Middle frontal gyrus (tissue), 1 donor: ENCODE data around the gene NARF.
"Not testable (repeated sequence)": the region's sequence is repeated elsewhere in the genome, so short reads cannot be mapped to it uniquely, and the experiment has no call there.

Source experiments
- DNase-seq: peaks from one replicate; pipeline ENCODE4 v3.0.0-alpha.2; 2015; ENCODE audit warnings: low spot score; ENCODE audit errors: extremely low spot score

The NARF gene

DNA sequence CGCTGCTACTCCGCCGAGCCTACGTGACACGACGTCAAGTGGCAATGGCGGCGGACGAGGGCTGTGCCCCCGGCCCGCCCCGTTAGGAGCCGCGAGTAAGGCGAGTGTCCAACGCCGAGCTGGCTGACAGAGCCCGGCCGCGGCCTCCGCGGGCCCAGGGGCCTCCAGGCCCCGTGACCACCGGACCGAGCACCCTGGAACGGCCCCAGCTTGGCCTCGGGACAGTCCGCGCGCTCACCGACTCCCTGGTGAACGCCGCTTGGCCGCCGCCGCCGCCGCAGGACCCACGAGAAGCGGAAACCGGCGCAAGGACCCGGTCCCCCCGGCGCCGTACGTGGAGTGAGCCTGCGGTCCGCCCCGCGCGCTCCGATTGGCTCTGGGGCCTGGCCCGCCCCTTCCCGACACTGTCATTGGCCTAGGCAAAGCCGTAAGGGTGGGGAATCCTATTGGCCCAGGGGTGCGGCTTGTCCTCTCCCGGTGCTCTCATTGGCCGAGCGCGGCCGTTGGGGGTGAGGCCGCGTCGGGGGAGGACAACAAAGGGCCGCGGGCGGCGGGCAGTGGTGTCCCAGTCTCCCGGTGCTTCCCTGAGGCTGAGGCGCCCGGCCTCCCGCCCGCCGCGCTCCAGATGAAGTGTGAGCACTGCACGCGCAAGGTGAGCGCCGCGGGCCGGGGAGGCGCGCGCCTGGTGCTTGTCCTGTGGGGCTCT, at the start of gene NARF:
TSS of gene NARF (plus strand) at position 563 of the 706 bp plus-strand sequence. CDS start at position 626, 63 bp downstream.
- peak; percentile 99 for DNase-seq

- no peak for DNase-seq
These were observed 49.6 kb upstream of the NARF start for GRCh38 chr17:82408938-82409318.

DNA sequence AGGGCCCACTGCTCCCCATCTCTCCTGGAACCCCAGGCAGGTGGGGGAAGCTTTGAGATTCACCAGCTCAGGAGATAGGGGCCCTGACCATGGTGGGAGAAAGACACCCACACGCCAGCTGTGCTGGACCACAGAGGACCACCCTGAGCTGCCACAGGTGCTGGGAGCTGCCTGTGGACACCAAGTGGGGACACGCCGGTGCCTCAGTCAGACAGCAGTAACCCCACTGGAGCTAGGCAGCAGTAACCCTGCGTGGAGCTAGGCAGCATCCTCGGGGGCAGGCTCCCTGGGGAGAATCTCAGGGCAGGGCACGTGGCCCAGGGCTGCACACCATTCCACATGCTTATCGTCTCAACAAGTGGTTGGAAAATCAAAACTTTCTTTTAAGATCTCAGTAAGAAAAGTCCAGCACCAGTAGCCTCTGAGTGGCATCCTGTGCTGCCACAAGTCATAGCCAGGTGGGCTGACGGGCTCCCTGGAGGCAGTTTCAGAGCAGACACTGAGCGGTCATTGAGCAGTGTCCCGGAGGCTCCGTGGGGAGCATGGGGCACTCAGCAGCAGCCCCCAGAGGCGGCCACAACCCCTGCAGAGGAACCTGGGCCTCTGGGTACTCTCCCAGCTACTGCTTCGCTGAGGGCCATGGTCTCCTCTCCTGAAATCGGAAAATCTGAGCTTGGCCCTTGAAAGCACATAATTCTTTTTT, 48.4 kb upstream of the NARF start:
- DNase-seq, result no peak

DNA sequence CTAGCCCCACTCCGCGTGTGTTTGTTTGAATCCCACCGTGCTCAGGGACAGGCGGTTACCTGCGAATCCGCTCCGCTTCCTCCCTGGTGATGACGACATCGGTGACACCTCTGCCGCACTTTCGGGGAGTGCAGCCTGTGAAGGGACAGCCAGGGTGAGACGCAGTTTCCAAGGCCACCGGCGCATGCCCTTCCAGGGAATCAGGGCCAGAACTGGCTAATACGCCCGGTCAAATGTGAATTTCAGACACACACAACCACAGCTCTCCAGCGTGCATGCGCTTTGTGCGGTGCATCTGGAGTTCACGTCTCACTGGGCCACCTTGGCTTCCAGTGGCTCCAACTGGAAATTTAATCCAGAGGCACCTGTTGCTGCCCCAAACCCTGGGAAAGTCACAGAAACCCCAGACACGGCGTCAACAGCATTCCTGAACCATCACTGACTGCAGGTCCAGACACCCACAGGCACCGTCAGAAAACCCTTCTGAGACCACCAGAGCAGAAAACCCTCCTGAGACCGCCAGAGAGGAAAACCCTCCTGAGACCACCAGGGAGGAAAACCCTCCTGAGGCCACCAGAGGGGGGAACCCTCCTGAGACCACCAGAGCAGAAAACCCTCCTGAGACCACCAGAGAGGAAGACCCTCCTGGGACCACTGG, 47.0 kb upstream of the NARF start:
- no peak for DNase-seq

DNA sequence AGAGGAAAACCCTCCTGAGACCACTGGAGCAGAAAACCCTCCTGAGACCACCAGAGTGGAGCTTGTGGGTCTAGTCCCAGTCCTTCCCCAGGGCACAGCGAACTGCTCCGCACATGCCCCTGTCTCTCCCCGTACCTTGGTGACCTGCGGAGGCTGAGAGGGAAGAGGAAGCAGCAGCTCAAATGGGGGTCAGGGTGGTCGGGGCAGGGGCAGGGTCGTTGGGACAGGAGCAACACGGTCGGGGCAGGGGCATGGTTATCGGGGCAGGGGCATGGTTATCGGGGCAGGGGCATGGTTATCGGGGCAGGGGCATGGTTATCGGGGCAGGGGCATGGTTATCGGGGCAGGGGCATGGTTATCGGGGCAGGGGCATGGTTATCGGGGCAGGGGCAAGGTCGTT, 46.5 kb upstream of the NARF start:
- not testable (repeated sequence) for DNase-seq

DNA sequence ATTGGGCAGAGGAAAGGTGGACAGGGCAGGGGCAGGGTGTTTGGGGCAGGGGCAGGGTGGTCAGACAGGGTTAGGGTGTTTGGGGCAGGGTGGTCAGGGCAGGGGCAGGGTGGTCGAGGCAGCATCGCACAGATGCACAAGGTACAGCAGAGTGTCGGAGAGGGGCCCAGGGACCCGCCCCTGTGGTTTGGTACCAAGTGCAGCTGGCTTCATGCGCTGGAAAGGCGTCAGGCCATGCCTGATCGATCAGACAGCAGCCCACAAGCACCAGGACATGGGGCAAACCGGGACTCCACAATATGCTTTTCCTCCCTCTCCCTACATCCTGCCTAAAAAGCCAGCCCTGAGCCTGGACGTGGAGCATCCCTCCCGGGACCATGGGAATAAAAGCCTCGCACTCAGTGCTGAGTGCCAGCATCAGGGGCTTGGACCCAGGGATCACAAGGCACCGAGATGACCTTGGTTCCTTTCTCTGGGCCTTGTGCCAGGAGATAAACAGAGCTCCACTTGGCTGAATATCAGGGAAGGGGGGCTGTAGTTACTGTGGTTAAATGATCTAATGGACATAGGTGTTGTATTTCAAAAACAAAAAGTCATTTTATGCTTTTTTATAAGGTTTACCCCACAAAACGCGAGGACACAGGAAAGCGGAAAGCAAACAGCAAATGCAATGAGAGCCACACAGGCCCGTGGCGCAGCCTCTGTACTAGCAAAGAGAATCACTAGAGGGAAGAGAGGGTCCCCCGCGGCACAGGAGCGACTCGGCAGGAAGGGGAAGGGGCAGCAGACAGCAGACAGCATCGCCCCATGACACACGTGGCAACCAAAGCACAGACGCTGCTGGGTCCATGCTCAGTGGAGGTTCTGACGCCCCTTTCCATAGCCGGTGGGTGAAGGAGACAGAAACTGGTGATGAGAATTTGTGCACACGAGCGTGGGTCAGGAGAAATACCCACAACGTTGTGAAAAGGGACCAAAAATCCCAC, 45.7 kb upstream of the NARF start:
- no peak for DNase-seq

DNA sequence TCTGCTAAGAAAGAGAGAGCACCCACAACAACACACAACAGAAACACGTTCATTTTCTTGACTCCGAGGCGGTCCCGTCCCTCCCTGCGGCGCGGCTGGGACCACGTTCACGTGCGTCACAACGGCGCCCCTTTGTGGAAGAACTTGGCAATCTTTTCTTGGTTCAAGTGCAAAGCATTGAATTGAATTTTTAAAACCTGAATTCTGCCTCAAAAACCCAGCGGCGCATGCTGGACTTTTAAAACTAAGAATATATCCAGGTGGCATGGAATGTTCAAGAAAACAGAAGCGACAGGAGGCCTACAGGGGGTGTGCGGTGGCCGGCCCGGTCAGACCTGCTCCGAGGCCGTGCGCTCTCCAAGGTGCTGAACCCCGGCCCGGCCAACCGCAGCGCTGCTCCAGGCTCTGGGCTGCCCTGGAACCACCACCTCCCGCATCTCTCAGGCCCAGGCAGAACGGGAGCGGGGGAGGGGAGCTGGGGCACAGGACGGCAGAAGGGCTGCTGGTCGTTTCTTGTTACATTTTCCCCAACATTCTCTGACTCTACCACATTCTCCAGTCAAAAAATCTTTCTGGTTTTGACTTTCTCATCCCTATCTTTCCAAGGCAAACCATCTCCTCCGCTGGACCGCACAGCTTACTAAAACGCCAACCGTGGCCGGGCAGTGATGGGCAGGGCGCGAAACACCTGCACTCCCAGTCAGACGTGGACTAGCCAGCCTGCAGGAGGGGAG, 43.8 kb upstream of the NARF start:
- DNase-seq, result peak; percentile 50

DNA sequence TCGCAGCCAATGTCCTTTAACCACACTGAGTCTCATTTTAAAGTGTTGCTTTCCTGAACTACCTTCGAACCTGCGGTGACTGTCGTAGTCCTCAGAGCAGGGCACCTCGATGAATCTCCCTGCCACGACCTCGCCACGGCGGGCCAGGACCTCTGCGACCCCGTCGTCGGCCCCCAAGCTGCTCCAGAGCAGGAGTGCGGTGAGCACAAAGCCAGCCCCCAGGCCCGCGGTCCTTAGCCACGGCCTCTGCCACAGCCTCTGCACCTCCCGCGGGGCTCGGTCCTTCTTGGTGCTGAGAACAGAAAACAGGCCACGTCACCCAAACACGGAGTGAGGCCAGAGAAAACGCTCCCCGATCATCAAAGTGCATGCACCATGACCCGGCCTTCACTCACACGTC, 43.2 kb upstream of the NARF start:
- no peak for DNase-seq

DNA sequence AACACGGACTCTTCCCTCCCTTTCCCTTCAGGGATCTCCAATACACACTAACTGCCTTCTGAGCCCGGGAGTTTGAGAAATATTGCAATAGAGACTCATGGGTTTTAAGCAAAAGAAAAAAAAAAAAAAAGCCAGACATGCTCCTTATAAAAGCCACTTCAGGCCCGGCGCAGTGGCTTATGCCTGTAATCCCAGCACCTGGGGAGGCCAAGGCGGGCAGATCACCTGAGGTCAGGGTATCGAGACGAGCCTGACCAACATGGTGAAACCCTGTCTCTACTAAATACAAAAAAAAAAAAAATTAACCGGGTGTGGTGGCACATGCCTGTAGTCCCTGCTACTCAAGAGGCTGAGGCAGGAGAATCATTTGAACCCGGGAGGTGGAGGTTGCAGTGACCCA, 42.8 kb upstream of the NARF start:
- DNase-seq, result no peak

GRCh38 chr17:82416264-82416663, 42.3 kb upstream of the NARF start:
- no peak for DNase-seq

DNA sequence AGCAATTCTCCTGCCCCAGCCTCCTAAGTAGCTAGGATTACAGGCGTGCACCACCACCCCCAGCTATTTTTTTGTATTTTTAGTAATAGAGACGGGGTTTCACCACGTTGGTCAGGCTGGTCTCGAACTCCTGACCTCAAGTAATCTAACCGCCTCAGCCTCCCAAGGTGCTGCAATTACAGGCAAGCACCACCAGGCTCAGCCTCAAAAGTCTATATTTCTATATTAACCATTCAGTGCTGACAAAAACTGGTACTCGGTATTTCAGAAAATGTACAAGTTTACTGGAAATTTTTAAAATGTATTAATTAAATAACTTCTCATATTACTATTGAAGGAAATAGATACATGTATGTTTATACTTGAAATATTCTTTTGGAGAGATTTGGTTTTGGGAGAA, 41.8 kb upstream of the NARF start:
- DNase-seq, result no peak

DNA sequence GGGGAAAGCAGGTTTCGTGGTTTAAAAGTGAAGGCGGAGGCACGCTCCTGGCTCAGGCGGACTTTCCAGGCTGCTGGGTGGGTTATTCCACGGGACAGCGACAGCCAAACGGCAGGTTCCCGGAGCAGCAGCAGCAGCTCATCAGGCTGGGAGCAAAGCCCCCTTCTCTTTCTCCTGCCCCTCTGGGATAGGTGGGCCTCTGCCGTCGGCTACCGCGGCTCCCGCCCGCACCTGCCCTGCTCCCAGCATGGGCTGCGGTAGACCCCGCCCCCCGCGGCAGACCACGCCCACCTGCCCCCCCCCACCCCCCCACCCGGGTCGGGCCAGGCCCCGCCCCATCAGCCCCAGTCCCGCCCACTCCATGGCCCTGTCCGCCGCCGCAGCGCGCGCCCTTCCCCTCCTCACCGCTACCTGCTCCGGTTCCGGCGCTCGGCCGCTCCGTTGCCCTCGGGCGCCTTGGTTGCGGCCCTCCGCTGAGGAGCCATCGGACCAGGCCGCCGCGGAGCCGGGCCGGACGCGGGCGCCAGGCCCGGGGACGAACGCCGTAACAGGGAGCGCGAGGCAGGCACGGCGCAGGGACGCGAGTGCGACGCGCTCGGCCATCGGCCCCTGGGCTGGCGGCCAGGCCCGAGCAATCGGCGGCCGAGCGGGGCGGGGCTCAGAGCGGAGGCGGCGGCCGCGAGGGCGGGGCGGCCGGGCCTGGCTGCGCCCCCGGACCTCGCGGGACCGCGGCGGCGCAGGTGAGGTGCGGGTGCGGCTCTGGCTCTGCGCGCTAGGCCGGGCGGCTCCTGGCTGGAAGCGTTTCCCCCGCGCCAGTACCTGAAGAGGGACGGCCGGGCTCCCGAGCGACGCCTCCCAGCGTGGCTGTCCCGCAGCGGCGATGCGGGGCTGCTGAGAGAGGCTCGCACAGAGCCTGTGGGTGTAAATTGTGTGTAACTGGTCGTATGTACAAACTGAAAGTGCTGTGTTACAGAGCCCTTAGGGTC, 40.2 kb upstream of the NARF start, which contains the start of the genes HEXD and OGFOD3:
TSS of gene HEXD (plus strand) at position 347 of the 986 bp plus-strand sequence. CDS start 1,453 bp downstream, outside the sequence.
TSS of gene OGFOD3 (minus strand) at position 586 of the 986 bp plus-strand sequence. CDS start at position 485, 101 bp downstream.
- peak; percentile 76 for DNase-seq

- no peak for DNase-seq
These were observed 39.0 kb upstream of the NARF start for GRCh38 chr17:82419540-82419939.

DNA sequence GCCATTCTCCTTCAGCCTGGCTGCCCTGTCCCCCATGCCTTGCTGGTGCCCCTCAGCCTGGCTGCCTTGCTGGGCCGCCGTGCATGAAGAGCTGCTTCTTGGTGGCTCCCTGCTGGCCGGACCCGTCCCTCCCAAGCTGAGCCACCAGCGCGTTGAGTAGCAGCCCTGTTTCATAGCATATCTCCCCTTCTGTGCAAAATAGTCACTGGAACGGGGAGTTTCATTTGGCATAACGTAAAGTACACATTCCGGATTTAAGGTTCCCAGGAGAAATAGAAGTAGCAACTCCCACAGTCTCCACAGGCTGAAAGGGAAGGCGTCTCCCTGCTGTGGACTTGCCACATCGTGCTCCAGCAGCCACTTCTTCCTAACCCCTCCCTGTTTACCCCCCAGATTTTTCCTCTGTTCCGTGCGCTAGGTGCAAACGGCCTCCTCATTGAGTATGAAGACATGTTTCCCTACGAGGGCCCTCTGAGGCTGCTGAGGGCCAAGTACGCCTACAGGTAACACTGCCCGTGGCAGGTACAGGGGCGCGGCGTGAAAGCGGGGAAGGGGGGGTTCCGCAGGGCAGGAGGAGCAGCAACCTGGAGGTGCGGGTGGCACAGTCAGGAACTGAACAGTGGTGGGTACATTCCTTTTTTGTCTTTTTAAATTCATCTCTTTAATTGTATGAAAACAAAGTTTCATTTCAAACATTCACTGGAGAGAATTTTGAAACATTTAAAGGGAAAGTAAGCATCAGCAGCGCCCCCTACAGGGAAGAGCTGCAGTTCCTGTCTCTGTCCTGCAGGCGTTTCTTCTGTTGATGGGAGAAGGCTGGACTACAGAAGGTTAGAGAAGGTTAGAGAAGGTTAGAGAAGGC, 34.3 kb upstream of the NARF start:
- peak; percentile 36 for DNase-seq

DNA sequence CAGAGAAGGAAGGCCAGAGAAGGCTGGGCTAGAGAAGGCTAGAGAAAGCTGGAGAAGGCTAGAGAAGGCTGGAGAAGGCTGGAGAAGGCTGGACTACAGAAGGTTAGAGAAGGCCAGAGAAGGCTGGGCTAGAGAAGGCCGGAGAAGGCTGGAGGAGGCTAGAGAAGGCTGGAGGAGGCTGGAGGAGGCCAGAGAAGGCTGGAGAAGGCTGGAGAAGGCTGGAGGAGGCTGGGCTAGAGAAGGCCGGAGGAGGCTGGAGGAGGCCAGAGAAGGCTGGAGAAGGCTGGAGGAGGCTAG, 33.7 kb upstream of the NARF start:
- DNase-seq, result no peak

DNA sequence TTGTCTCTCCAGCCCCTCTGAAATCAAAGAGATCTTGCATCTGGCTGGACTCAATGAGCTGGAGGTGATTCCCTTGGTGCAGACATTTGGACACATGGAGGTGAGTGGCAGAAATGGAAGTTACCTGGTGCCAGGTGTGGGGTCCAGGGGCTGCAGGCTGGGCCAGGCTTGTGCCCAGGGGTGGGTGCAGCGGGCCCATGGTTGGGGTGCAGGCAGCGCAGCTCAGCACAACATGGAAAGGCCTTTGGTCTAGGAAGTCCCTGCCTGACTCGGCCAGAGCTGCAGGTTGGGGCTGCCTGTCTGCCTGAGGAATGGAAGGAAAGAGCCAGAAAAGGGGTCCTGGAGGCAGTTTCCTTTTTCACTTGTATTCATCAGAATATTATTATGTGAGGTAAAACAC, 30.0 kb upstream of the NARF start:
- no peak for DNase-seq

DNA sequence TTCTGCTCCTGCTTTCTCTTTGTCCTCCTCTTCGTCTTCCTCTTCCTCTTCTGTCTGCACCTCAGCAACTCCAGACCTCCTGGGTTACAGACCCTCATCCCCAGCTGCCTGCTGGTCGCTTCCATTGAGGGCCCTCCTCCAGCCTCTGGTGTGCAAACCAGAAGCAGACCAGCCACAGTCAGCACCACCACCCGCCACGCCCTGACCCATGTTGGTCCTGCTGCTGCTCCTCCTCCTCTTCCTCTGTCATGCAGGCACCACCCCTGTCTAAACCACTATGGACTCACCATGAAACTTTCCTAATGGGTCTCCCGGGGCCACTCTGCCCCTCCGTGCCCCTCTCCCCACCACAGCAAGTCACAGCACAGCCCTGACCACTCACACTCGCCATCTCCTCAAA, 28.7 kb upstream of the NARF start:
- DNase-seq, result no peak

DNA sequence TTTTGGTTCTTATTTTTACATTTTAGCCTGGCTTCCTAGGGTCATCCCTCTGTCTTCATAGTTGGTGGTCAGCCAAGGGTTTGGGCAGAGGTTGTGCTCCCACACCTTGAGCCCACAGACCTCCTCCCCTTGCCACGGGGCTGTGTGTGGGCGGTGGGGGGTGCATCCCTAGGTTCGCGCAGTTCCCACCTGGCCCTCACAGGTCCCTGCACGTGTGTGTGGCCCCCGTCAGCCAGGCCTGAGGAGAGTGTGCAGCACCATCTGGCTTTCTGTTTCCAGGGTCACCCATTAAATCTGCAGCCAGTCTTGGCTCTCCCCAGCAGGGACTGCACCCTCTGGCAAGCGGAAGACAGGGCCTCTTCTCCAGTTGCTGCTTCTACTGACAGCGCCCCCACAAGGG, 26.5 kb upstream of the NARF start:
- no peak for DNase-seq
